GM21717 (cell line): ENCODE results near the gene TTLL1.
"Not testable (repeated sequence)": the region's sequence is repeated elsewhere in the genome, so short reads cannot be mapped to it uniquely, and the experiment has no call there.

Experiments
- ATAC-seq: cut with Tn5 transposase; IDR thresholded peaks from one replicate; pipeline ENCODE4 v1.9.1; 2021; ENCODE audit warnings: mild to moderate bottlenecking, moderate library complexity; ENCODE audit not compliant: unreplicated experiment

The TTLL1 gene

DNA sequence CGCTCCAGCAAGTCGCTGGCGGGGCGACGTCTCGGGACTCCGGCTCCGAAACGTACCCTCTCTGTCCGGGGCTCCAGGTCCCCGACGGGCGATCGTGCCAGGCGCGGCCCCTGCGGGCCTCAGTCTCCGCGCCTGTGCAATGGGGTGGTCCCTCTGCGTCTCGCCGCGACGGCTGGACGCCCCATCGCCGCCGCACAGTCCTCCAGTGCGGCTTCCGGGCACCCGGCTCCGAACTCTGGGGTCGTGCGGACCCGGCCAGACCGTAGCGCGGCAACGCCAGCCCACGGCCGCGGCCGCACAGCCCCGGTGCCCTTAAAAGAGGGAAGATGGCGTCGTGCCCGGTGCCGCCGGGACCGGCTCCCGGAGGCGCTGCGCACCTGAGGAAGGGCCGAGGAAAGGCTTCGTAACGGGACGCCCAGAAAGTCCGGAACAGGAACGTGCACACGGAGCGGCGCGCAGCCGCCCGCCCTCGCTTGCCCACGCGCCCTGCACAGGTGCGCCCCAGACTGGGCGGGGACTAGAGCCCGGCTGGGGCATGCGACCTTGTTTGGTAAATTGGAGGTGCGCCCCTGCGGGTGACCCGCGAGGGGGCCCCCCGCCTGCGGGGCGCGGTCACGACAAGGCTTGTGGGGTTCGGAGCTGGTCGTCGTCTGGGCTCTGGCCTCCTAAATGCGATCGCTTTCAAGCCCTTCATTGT, 21.9 kb upstream of the TTLL1 start:
- peak; percentile 32 for ATAC-seq

GRCh38 chr22:43110444-43110926, 21.3 kb upstream of the TTLL1 start, which contains the start of gene BIK:
Gene BIK, plus strand, starts transcription at chr22:43110750. Its CDS starts 13,273 bp downstream, at chr22:43124023.
- no peak for ATAC-seq

- ATAC-seq = no peak
Observed at GRCh38 chr22:43109921-43110443, 20.8 kb upstream of the TTLL1 start.

DNA sequence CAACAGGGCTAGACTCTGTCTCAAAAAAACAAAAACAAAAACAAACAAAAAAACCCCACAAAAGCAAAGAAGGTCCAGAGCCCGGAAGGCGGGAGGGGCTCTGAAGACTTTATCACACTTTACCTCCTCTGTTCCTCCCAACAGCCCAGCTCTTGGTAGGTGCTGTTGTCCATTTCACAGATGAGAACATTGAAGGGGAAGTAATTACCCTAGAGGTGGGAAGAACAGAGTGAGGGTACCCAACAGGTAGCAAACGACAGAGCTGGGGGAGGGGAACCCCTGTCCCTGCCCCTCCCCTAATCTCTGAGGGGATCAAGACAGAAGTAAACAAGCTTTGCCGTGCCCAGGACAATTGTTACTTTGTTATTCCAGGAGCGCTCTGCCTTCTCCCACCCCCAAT, 20.3 kb upstream of the TTLL1 start:
- ATAC-seq = no peak

- no peak for ATAC-seq
Observed at GRCh38 chr22:43106302-43106701, 17.1 kb upstream of the TTLL1 start.

GRCh38 chr22:43104950-43105349, 15.8 kb upstream of the TTLL1 start:
- not testable (repeated sequence) for ATAC-seq

GRCh38 chr22:43104056-43104625, 14.9 kb upstream of the TTLL1 start:
- not testable (repeated sequence) for ATAC-seq

GRCh38 chr22:43101306-43101705, 12.1 kb upstream of the TTLL1 start:
- no peak for ATAC-seq

DNA sequence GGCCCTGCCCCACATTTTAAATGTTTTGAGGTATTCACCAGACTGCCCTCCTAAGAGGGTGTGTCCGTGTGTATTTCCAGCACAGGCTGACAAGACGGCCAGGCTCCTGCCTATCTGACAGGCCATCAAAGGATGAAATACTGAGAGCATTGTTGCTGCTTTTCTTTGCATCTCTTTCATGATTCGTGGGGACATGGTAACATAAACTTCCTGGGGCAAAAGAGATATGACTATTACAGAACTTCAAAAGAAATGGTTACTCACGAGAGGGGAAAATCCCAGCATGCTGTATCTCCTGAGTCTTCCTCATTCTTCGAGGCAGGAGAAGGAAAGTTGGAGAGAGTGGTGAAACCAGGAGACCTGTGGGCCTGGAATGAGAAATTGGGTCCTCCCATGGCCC, 11.0 kb upstream of the TTLL1 start:
- no peak for ATAC-seq

GRCh38 chr22:43099095-43099494, 9.9 kb upstream of the TTLL1 start:
- no peak for ATAC-seq

- no peak for ATAC-seq
Observed at GRCh38 chr22:43098356-43098755, 9.2 kb upstream of the TTLL1 start.

DNA sequence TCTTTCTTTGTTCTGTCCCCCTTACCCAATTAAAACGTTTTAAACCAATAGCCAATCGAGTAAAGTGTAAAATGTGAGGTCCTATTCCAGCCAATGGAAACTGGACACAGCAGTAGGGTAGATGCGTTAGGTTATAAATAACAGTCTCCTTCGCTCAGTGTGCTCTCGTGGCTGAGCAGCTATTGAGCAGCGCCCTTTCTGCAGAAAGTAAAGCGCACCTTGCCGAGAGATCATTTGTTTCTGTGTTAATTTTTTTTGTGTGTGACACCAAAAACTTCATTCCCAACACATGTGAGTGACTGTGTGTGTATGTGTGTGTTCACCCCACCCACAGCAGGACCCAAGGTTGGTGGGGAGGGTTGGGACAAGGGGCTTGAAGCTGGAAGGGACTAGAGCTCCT, 7.2 kb upstream of the TTLL1 start:
- ATAC-seq = no peak

- ATAC-seq = no peak
Observed at GRCh38 chr22:43094551-43094950, 5.4 kb upstream of the TTLL1 start.

DNA sequence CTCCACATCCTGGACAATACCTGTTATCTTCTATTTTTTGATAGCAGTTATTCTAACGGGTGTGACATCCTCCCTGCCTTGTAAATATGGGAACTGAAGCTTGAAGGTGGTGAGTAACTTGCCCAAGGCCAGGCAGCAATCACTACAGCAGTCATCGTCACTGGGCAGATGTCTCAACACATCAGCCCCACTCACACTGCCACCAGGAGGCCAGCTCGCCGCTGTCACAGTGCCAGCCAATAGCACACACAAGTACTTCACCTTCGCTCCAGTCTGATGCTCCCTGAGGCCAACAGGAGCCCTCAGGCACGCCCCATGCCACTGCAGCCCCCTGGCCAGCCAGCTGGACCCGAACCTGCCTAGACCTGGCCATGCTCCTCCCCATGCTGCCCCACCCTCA, 4.9 kb upstream of the TTLL1 start:
- no peak for ATAC-seq

GRCh38 chr22:43092085-43092484, 2.9 kb upstream of the TTLL1 start:
- no peak for ATAC-seq

- ATAC-seq = no peak
Observed at GRCh38 chr22:43090130-43090789, 1.1 kb upstream of the TTLL1 start.

- ATAC-seq = no peak
Observed at GRCh38 chr22:43088627-43088983, 586 bp downstream of the TTLL1 start.

GRCh38 chr22:43085658-43086606, 3.3 kb downstream of the TTLL1 start:
- no peak for ATAC-seq

GRCh38 chr22:43081968-43082367, 7.2 kb downstream of the TTLL1 start:
- ATAC-seq = no peak

- no peak for ATAC-seq
Observed at GRCh38 chr22:43080616-43081015, 8.6 kb downstream of the TTLL1 start.

DNA sequence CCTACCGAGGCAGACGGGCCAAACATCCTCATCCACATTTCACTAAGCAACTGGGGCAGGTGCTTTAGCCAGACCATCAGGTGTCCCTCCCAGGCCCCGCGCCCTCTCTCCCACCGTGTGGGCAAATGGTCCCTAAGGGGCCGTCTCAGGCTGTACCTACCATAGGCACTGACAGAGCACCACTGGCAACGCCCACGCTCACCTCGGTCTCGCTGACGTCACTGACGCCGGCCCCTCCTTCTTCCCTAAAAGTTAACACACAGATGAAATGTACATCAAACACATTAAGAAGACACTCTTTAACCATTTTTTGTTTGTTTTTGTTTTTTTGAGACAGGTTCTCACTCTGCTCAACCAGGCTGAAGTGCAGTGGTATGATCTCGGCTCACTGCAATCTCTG, 9.4 kb downstream of the TTLL1 start:
- no peak for ATAC-seq
